IMR-90 (cell line): ENCODE results near the gene DHRSX.

Source experiments
- BHLHE40 ChIP-seq: fragments of 150-350 bp; IDR thresholded peaks from 2 replicates; pipeline ENCODE4 v1.6.1; 2016; ENCODE audit warnings: mild to moderate bottlenecking, low read depth, low read length
- CEBPB ChIP-seq: IDR thresholded peaks from 2 replicates; pipeline ENCODE4 v1.6.1; 2012; ENCODE audit warnings: low read depth, low read length, improper control_type of control experiment
- CTCF ChIP-seq: conservative IDR thresholded peaks from 2 replicates; pipeline ENCODE4 v1.5.1; 2012; ENCODE audit warnings: mild to moderate bottlenecking, low read depth, low read length, improper control_type of control experiment
- FOS ChIP-seq: fragments of 150-350 bp; IDR thresholded peaks from 2 replicates; pipeline ENCODE4 v1.6.1; 2016; ENCODE audit warnings: low read depth, low read length
- MXI1 ChIP-seq: IDR thresholded peaks from 2 replicates; pipeline ENCODE4 v1.6.1; 2012; ENCODE audit warnings: low read depth, mild to moderate bottlenecking, low read length, moderate library complexity, borderline replicate concordance
- NFE2L2 ChIP-seq: fragments of 150-350 bp; IDR thresholded peaks from 2 replicates; pipeline ENCODE4 v1.6.1; 2016; ENCODE audit warnings: low read depth, mild to moderate bottlenecking, low read length
- POLR2A ChIP-seq: IDR thresholded peaks from 2 replicates; pipeline ENCODE4 v1.6.1; 2012; ENCODE audit warnings: mild to moderate bottlenecking, low read depth, low read length
- RAD21 ChIP-seq: IDR thresholded peaks from 2 replicates; pipeline ENCODE4 v1.6.1; 2012; ENCODE audit warnings: low read length, improper control_type of control experiment
- RCOR1 ChIP-seq: IDR thresholded peaks from 2 replicates; pipeline ENCODE4 v1.6.1; 2012; ENCODE audit warnings: mild to moderate bottlenecking, low read length, improper control_type of control experiment; ENCODE audit not compliant: insufficient replicate concordance
- RFX5 ChIP-seq: IDR thresholded peaks from 2 replicates; pipeline ENCODE4 v1.8.0; 2012; ENCODE audit warnings: low read depth, mild to moderate bottlenecking, low read length, moderate library complexity
- SMC3 ChIP-seq: fragments of 150-350 bp; IDR thresholded peaks from 2 replicates; pipeline ENCODE4 v1.6.1; 2016; ENCODE audit warnings: low read depth, mild to moderate bottlenecking, antibody characterized with exemption, low read length, moderate library complexity
- TF ChIP-seq, protein P1 (sequence below): fragments of 150-350 bp; IDR thresholded peaks from 2 replicates; pipeline ENCODE4 v1.6.1; 2016; ENCODE audit warnings: low read depth, mild to moderate bottlenecking, low read length, moderate library complexity, borderline replicate concordance
- TF ChIP-seq, protein P2 (sequence below): fragments of 150-350 bp; IDR thresholded peaks from 2 replicates; pipeline ENCODE4 v1.6.1; 2017; ENCODE audit warnings: mild to moderate bottlenecking, antibody characterized with exemption, low read length, low read depth

DNA sequence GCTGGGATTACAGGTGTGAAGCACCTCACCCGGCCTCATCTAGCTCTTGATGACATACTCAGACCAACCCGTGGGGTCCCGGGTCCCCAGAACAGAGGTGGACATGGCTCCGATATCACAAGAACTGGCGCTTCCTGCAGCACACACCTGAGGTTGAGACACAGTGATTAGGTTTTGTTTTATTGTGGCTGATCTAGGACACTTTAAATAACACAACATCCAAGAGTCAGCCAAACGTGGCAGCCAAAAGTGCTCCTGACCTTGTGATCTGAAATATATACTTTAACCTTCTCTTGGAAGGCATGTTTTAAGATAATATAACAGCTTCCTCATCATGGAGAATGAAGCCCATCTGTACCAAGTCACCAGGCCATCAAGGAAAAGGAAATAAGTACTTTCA is 198.9 kb downstream of the DHRSX start:
- TF ChIP-seq SMC3 = no peak
- no peak for TF ChIP-seq CTCF
- TF ChIP-seq FOS = no peak
- no peak for TF ChIP-seq RFX5
- TF ChIP-seq MXI1 = no peak
- TF ChIP-seq, protein P1, sequence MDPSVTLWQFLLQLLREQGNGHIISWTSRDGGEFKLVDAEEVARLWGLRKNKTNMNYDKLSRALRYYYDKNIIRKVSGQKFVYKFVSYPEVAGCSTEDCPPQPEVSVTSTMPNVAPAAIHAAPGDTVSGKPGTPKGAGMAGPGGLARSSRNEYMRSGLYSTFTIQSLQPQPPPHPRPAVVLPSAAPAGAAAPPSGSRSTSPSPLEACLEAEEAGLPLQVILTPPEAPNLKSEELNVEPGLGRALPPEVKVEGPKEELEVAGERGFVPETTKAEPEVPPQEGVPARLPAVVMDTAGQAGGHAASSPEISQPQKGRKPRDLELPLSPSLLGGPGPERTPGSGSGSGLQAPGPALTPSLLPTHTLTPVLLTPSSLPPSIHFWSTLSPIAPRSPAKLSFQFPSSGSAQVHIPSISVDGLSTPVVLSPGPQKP = no peak
- TF ChIP-seq POLR2A = no peak
- no peak for TF ChIP-seq RCOR1
- TF ChIP-seq NFE2L2 = no peak
- no peak for TF ChIP-seq BHLHE40
- TF ChIP-seq CEBPB = no peak
- no peak for TF ChIP-seq RAD21
- TF ChIP-seq, protein P2, sequence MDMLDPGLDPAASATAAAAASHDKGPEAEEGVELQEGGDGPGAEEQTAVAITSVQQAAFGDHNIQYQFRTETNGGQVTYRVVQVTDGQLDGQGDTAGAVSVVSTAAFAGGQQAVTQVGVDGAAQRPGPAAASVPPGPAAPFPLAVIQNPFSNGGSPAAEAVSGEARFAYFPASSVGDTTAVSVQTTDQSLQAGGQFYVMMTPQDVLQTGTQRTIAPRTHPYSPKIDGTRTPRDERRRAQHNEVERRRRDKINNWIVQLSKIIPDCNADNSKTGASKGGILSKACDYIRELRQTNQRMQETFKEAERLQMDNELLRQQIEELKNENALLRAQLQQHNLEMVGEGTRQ = no peak
